Lower leg skin (tissue), 3 donors: ENCODE results near the gene MS4A4E.

Experiments
- POLR2A ChIP-seq, 2 donors: fragments of 450-650 bp; IDR thresholded peaks; one replicate each; pipeline ENCODE4 v1.6.1; 2016 to 2017; ENCODE audit warnings: antibody characterized with exemption in 2 of 2, mild to moderate bottlenecking in 1 of 2, moderate library complexity in 1 of 2
- TF ChIP-seq, protein P1 (sequence below), 3 donors: fragments of 450-650 bp; IDR thresholded peaks; one replicate each; pipeline ENCODE4 v1.5.1; 2016; ENCODE audit warnings: antibody characterized with exemption in 3 of 3, mild to moderate bottlenecking in 3 of 3, moderate library complexity in 2 of 3

DNA sequence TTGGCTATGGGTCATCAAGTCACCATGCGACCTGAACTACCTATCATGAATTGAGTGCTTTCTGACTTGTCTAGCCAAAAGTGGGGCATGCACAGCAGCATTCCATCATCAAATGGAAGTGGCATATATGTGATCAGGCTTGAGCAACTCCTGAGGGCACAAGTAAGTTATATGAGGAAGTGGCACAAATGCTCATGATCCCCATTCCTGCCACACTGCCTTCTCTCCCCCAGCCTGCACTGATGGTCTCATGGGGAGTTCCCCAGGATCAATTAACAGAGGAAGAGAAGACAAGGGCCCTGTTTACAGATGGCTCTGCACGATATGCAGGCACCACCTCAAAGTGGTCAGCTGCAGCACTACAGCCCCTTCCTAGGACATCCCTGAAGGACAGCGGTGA is 21.8 kb downstream of the MS4A4E start:
- TF ChIP-seq, protein P1, sequence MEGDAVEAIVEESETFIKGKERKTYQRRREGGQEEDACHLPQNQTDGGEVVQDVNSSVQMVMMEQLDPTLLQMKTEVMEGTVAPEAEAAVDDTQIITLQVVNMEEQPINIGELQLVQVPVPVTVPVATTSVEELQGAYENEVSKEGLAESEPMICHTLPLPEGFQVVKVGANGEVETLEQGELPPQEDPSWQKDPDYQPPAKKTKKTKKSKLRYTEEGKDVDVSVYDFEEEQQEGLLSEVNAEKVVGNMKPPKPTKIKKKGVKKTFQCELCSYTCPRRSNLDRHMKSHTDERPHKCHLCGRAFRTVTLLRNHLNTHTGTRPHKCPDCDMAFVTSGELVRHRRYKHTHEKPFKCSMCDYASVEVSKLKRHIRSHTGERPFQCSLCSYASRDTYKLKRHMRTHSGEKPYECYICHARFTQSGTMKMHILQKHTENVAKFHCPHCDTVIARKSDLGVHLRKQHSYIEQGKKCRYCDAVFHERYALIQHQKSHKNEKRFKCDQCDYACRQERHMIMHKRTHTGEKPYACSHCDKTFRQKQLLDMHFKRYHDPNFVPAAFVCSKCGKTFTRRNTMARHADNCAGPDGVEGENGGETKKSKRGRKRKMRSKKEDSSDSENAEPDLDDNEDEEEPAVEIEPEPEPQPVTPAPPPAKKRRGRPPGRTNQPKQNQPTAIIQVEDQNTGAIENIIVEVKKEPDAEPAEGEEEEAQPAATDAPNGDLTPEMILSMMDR (IDR thresholded peaks at IDR 0.05) = no peak
- TF ChIP-seq POLR2A (IDR thresholded peaks at IDR 0.05) = no peak
